Uterus (tissue), 2 donors: Measurements from ENCODE around the gene MMUT.
"Not testable (repeated sequence)": the region's sequence is repeated elsewhere in the genome, so short reads cannot be mapped to it uniquely, and the experiment has no call there.

ENCODE experiments used
- CTCF ChIP-seq, 4 experiments: fragments of 200-600 bp in 2 of 4; fragments of 450-650 bp in 2 of 4; sonication (generic) in 2 of 4; IDR thresholded peaks; one replicate each; pipeline ENCODE4 v1.5.1; 2016 to 2019; ENCODE audit warnings: antibody characterized with exemption in 4 of 4, mild to moderate bottlenecking in 2 of 4, moderate library complexity in 1 of 4
- POLR2A ChIP-seq, 2 donors: fragments of 450-650 bp; IDR thresholded peaks; one replicate each; pipeline ENCODE4 v1.6.1; 2016; ENCODE audit warnings: antibody characterized with exemption in 2 of 2, mild to moderate bottlenecking in 1 of 2, moderate library complexity in 1 of 2

GRCh38 chr6:49476564-49476963, 13.5 kb upstream of the MMUT start:
- not testable (repeated sequence) for TF ChIP-seq POLR2A, CTCF (IDR thresholded peaks at IDR 0.05)
